Iris pigment epithelial cell (primary cell): ENCODE measurements around the gene MIS18BP1.
"Not testable (repeated sequence)": the region's sequence is repeated elsewhere in the genome, so short reads cannot be mapped to it uniquely, and the experiment has no call there.

Source experiments
- DNase-seq: peaks from one replicate; pipeline ENCODE4 v3.0.0-alpha.2; 2011; ENCODE audit warnings: low read depth

The MIS18BP1 gene

DNA sequence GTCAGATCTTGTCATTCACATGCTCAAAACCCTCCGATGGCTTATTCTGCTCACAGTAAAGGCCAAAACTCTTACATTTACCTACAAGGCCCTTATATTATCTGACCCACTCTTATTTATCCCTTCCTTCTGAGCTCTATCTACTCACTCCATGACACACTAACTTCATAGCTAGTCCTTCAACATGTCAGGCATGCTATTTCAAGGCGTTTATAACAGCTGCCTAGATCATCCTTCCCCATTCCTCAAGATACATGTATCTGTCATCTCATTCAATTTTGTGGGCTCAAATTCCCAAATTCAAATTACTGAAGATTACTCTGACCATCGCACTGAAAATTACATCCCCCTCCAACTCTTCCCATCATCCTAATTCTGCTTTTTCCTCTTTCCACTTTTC lies 6.9 kb downstream of the MIS18BP1 start:
- DNase-seq = no peak

DNA sequence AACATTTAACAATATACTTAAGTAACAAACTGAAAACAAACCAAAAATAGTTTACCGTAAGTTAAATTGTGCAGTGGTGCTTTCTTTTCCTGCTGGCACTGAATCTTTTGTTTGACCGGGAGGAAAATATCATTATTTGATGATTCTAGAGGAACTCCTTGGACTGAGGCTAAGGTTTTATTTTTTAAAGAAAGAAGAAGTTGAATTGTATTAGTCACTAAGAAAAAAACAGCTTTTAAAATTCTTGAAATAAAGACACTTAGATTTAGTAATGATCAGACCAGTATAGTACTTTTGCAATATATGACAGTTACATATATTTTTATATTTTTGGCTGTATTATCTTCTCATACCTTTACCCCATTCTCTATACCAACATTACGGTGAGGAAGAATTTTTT lies 10.3 kb downstream of the MIS18BP1 start:
- no peak for DNase-seq

DNA sequence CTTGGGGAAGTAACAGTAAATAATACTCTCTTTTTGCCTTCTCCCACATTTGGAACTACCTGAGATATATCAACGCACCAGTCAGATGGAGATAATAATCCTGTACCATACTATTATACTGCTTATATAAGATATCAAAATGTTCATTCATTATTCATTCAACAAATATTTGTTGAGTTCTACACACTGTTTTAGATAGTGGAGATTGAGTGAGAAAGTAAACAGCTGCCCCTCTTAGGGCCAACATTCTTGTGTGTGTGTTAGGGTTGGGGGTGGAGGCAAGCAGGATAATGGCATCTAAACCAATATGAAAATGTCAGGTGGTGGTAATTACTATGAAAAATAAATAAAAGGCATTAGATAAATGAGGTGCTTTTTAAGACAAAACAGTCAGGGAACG lies 14.0 kb downstream of the MIS18BP1 start:
- DNase-seq = no peak

DNA sequence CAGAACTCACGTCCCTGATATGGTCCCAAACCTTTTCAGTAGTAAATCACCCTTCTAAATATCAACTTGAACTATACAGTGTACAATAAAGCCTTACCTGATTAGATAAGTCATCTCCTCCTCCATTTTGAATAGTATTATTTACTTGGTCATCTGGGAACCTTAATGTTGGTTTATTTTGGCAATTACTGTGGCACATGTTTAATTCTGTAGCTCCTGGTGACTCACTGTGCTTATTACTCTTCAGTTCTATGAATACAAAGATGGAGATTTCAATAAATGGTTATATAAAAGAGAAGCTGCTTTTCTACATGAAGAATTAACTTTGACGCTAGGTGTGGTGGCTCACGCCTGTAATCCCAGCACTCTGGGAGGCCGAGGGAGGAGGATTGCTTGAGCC lies 25.4 kb downstream of the MIS18BP1 start:
- DNase-seq = no peak

DNA sequence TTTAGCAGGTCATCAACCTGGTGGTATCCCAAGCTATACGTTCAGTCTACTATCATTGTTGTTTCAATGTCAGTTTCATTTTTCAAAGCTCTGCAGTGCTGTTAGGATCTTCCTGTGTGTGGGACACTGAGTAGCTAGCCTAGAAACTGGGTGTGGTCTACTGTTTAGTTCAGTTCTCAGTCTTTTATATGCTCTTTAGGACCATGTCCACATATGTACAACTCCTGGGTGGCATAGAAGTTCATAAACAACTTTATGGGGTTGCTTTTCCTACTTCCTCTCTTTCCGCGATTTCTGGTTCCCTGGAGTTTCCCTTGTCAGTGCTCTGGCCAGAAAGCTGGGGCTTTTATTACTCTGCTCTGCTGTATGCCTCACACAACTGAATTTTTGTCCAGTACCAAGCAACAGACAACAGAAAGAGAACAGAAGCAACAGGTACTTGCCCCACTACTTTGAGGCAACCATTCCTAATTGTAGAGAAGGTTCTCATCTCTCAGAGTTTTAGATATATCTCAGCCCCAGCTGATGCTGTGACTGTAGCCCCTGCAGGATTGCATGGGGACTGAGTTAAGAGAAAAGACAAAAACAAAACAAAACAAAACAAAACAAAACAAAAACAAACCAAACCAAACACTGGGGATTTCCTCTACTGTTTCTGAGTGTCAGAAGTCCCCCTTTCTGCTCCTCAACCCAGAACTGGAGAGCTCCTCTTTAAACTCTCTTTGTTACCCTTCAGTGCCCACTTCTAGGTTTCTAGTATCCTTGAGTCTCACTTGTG lies 30.3 kb downstream of the MIS18BP1 start:
- no peak for DNase-seq

DNA sequence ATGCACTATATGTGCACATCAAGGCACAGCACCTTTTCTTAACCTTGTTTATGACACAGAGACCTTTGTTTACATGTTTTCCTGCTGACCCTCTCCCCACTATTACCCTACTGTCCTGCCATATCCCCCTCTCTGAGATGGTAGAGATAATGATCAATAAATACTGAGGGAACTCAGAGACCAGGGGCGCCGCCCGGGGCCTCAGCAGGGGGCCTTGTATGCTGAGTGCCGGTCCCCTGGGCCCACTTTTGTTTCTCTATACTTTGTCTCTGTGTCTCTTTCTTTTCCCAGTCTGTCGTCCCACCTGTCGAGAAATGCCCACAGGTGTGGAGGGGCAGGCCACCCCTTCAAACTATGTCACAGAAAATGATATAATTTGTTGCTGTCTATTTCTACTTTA lies 38.7 kb downstream of the MIS18BP1 start:
- DNase-seq = not testable (repeated sequence)

DNA sequence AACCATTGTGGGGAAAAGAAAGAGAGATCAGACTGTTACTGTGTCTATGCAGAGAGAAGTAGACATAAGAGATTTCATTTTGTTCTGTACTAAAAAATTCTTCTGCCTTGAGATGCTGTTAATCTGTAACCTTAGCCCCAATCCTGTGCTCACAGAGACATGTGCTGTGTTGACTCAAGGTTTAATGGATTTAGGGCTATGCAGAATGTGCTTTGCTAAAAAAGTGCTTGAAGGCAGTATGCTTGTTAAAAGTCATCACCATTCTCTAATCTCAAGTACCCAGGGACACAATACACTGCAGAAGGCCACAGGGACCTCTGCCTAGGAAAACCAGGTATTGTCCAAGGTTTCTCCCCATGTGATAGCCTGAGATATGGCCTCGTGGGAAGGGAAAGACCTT lies 39.3 kb downstream of the MIS18BP1 start:
- not testable (repeated sequence) for DNase-seq

DNA sequence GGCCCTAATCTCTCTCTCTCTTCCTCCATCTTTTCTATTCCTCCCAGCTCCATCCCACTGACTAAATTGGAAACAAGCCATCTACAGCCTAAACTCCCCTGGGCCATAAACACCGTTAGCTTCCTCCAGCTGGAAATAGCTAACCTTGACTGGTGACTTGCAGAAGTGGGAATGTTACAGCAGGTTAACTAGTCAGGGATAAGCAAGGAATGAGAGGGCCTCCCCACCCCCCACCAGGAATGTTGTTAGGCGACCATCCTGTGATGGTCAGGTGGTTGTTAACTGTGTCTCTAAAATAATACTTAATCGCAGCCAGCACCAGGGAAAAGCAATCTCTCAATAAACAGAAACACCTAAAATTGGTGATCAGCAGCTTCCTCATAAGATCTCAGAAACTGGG lies 40.8 kb downstream of the MIS18BP1 start:
- no peak for DNase-seq

DNA sequence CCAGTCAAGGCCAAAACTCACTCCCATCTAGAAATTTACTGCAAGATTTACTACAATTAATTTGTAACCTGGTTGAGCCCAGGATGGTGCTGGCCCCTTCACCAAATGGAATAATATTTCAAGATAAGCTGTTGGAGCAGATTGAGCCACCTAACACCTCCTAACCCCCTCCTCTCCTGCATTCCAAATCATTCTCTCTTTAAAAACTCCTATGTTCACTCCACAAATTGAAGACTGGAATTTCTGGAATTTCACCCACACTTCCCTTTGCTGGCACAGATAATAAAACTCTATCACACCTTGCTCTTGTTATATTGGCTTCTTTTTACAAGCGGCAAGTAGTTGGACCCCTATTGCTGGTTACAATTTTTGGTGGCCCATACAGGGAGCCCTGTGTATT lies 41.7 kb downstream of the MIS18BP1 start:
- no peak for DNase-seq

DNA sequence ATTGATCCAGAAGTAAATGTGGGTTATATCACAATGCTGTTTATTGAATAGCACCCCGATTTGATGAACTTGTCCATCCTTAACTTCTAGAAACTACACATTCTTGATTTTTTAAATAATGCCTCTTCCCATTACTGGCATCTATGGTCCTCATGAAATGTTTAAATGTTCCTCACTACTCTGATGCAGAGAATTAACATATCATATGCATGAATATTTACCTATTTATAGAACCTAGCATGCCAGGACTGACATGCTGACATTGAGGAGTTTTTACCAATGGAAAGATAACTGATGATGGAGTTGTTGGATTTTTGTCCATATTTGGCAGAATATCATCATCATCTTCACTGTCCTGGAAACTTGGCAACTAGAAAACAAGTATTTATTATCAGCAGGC lies 42.8 kb downstream of the MIS18BP1 start:
- no peak for DNase-seq

DNA sequence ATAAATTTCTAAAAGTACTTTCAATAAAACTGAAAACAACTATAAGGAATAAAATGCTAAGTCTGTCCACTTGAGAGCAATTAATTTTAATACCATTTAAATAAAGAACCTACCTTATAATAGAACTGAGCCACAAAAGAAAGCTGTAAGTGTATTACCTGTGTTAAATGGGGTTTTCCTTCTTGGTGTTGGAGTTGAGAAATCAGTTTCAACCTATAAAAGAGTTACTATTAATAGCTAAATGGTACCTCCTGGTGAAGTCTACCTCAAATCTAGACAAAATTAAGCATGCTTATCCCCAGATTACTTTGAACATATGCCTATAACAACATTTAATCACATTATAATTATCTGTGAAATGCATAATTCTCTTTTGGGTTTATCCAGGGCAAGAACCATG lies 48.8 kb downstream of the MIS18BP1 start:
- no peak for DNase-seq

DNA sequence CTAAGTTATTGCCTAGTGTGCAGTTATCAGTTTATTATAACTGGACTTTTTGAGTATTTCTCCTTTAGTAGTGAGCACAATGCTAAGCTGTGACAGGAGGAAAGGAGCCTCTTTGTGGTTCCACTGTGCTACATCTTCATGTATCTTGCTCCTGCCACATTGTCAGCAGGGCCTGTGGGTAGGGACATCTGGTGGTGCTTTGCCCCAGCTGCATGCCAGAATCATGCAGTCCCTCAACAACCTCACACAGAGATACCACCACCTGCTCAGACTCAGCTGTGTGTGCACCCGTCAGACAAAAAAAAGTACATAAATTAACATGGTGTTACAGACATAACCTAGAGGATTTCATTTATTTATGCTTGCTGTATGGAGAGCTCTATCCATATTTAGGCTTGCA lies 51.1 kb downstream of the MIS18BP1 start:
- DNase-seq = peak; percentile 36

DNA sequence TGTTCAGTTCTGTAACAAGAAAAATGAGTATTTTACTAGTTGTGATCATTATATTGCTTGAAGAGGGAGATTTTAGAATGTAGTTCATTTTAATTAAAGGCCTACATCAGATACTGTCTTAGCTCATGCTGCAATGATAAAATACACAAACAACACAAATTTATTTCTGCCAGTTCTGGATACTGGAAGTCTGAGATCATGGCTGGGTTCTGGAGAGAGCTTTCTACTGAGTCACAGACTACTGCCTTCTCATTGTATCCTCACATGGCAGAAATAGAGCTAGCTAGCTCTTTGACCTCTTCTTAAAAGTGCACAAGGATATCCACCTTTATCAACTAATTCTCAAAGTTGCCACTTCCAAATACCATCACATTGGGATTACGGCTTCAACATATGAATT lies 53.8 kb downstream of the MIS18BP1 start:
- DNase-seq = peak; percentile 92

DNA sequence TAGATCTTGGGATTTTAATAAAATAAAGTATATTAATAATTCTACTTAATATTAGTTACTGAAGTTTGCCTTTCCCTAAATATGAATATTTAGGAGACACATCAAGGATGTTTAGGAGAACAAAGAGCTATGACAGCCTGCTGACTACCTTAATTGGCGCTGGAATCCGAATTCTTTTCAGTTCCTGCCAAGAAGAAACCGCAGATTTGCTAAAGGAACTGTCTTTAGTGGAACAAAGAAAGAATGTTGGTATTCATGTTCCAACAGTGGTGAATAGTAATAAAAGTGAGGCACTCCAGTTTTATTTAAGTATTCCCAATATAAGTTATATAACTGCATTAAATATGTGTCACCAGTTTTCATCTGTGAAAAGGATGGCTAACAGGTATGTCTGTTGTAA lies 54.5 kb downstream of the MIS18BP1 start:
- DNase-seq = peak; percentile 83

DNA sequence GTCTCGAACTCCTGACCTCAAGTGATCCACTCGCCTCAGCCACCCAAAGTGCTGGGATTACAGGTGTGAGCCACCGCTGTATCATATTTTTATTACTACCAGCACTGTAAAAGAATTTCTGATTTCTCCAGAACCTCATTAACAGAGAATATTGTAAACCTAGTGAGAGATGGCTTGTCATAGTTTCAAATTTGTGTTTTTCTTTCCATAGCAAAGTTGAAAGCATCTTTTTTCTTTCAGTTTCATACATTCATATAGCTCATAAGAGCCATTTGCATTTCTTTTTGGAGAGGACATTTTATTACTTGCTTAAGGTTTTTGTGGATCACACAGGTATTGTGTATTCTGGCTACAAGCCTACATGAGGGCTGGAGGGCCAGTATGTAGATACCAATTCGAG lies 58.0 kb downstream of the MIS18BP1 start:
- no peak for DNase-seq

DNA sequence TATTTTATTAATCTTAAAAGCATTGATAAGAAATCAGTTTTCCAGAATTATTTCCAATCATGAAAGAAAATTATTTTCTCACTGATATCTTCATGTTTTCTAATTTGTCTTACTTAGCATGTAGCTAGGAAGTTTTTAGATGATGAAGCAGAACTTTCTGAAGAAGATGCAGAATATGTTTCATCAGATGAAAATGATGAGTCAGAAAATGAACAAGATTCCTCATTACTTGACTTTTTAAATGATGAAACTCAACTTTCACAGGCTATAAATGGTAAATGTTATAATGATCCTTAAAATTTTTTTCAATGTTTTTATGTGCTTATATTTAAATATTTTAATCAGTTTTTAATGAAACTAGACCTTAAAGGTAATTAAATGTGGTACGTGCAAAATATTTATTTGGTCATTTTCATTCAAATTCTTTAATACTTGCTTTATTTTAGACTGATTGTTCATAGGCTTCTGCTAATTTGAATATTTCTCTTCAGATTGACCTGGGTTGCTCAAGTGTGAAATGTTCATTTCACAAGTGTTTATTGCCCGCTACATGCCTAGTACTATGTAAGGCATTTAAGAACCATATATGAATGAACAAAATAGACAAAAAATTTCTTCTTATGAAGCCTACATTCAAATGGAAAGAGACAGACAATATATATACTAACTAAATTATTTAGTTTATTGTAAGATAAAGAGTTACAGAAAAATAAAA lies 67.7 kb downstream of the MIS18BP1 start:
- DNase-seq = peak; percentile 34

DNA sequence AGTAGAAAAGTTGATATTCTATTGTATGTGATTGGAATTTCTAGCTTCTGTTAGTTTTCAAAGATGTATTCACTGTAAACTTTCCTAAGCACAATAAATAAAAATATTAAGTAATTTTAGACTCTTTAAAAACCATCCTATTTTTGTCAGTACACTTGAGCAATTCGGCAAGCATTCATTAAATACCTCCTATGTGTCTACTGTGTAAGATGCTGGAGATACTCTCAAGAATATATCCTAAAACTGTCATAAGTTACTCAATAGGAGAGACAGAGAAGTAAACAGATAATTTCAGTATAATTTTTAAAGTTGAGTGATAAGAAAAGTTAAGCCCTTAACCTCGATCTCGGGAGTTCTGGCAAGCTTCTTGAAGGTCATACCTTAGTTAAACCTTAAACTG lies 71.2 kb downstream of the MIS18BP1 start:
- DNase-seq = peak; percentile 67

DNA sequence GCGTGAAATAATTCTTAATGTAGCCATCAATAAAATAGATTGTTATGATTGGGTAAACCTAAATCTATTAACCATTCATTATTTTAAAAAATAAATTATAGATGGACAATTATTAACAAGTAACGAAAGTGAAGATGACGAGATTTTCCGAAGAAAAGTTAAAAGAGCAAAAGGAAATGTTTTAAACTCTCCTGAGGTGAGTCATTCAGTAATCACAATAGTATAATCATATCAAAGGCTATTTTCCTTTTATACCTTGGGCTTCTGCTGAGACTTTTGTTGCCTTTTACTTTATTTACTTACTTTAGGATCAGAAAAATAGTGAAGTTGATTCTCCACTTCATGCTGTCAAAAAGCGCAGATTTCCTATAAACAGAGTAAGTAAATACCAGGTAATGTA lies 71.7 kb downstream of the MIS18BP1 start:
- DNase-seq = peak; percentile 47

DNA sequence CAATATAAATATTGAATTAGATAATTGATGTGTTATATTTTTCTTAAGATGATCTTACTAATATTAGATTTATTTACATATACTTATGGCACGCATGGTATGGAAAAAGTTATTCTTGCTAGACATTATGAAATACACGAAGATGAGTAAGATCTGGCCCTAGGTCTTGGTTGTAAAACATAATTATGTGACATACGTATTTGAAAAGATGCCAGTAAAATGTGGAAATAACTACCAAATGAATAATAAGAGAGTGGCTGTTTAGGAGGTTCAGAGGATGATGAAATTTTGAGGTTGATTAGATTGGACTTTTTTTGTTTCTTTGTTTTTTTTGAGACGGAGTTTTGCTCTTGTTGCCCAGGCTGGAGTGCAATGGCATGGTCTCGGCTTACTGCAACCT lies 75.9 kb downstream of the MIS18BP1 start:
- DNase-seq = peak; percentile 97

DNA sequence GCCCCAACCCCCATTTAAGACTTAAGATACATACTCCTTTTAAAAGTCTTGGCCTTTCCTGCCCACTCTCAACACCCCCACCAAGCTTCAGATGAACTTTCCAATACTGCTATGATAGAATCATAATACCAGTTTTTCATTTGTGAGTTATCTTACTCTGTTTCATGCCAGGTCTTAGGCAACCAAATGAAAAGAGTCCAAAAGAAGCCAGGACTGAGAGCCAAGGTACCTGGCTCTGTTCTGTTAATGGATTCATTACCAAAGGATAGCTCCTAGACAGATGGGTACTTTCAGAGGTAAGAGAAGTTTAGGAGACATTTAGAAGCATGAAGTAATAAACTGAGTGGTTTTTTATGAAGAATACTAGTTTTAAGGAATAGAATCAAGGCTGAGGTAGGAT lies 83.1 kb downstream of the MIS18BP1 start:
- DNase-seq = no peak

DNA sequence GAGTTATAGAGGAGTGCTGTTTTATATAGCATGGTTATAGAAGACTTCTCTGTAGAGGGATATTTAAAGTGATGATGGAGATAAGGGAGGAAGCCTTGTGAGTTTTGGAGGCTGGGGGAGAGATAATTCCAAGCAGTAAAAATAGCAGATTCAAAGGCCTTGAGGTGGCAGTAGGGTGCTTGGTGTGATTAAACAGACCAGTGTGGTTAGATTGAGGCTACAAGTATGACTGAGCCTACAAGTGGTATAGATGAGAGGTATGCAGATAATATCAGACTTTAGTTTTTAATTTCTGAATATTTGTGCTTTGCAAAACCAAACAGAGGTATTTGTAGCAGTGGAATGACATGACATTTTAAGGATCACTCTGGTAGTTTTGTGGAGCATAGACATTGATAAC lies 96.9 kb downstream of the MIS18BP1 start:
- DNase-seq = peak; percentile 41
